Cardiac septum (tissue), 1 donor: ENCODE results near the gene CHD2. TPM values are rescaled to one million over a fixed set of nuclear protein-coding genes. Genes with fewer than 3 reads are reported as not detected.
"Not testable (repeated sequence)": the region's sequence is repeated elsewhere in the genome, so short reads cannot be mapped to it uniquely, and the experiment has no call there.

ENCODE experiments used
- DNase-seq: peaks from one replicate; pipeline ENCODE4 v3.0.0-alpha.2; 2020; ENCODE audit warnings: low spot score
- intact Hi-C: fragments of 100-400 bp; cut with DNase I; formaldehyde crosslinking; loops from one replicate; pipeline ENCODE4 v1.14.0; 2022
- total RNA-seq: library from RNA; stranded (reverse); fragmentation: NEBNext Ultra II Directional; extraction: Animal tissue kit (Norgen Biotek cat#: 25700); gene quantifications from one replicate; pipeline ENCODE4 v1.2.1, GENCODE V29; 2021
- donor health status: DM: no; HTN: no; CAD: no.

The CHD2 gene
- total RNA-seq, 1 donor from 2014 or later = 59.5 TPM

- intact Hi-C loops = loop anchor here (10.0 kb wide), 1 partner anchor 236 kb away; no protein-coding TSS in a partner anchor
- no peak for DNase-seq
These were observed 148.6 kb downstream of the CHD2 start for GRCh38 chr15:93048759-93049161.

GRCh38 chr15:93049233-93049632 lies 149.1 kb downstream of the CHD2 start:
- no peak for DNase-seq
- intact Hi-C loops = loop anchor here (10.0 kb wide), 1 partner anchor 236 kb away; no protein-coding TSS in a partner anchor

DNA sequence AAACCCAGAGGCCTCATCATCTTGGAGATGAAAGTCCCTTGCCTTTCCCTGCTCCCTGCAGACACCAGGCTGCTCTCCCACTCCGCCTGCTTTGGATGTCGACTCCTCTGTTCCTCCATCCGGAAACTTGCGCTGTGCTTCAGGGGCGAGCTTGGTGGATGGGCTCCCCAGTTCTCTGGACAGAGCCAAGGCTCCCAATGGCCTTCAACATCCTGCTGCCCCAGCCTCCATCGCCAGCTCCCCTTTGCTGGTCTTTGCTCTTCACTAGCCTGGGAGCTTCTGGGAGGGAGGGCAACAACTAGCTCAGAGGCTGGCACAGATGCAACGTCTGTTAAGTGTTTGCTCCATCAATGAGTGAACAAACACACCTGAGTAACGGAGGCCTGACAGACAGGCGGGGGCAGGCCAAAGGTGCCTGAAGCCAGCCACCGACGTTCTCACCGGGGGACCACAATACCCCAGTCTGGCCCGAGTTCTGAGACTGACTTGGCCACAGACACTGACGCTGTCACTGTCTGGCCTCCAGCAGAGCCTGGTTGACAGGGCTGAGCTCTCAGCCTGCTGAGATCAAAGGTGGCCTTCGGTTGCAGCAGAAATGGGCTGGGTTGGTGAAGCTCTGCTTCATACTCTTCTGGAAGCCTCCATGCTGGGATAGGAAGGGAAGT lies 149.9 kb downstream of the CHD2 start:
- no peak for DNase-seq
- intact Hi-C loops = loop anchor here (10.0 kb wide), 1 partner anchor 235 kb away; no protein-coding TSS in a partner anchor

GRCh38 chr15:93050648-93051047 lies 150.5 kb downstream of the CHD2 start:
- intact Hi-C loops = no loop called here
- DNase-seq = no peak

- DNase-seq = no peak
- intact Hi-C loops = no loop called here
These were observed 151.3 kb downstream of the CHD2 start for GRCh38 chr15:93051236-93052089.

DNA sequence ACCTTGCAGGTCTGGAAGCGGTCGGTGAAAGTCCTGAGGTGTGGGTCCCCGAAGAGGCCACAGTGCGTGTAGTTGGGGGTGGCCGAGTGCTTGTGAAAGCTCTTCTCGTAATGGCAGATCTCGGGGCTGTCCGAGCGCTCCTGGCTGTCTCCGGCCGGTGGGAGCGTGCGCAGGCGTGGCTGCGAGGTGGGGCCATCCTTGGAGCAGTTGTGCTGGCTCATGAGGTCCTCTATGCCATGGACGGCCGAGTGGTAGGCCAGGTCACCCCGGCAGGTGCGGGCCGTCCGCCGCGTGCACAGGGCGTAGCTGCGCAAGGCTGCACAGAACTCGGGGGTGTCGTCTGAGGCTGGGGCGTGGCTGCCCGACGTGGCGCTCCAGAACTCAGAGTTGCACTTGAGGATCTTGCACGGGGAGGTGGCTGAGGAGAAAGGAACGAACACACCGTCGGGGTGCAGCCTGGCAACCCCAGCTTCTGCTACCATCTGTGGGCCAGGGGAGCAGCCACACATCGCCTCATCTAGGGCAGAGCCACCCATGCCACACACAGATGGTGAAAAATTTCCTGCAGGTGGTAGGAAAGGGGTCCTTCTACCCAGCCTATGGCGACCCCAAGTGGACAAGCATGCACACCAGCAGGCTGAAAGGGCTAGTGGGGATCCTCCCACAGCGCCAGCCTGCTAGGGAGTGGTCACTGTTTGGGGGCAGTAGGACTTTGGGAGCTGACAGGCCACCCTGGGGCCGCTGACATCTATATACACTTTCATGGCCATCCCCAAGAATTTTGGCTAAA lies 152.2 kb downstream of the CHD2 start:
- intact Hi-C loops = no loop called here
- DNase-seq = no peak

- DNase-seq = no peak
- intact Hi-C loops = no loop called here
These were observed 155.1 kb downstream of the CHD2 start for GRCh38 chr15:93055211-93055610.

- intact Hi-C loops = no loop called here
- no peak for DNase-seq
These were observed 156.7 kb downstream of the CHD2 start for GRCh38 chr15:93056836-93057235.

DNA sequence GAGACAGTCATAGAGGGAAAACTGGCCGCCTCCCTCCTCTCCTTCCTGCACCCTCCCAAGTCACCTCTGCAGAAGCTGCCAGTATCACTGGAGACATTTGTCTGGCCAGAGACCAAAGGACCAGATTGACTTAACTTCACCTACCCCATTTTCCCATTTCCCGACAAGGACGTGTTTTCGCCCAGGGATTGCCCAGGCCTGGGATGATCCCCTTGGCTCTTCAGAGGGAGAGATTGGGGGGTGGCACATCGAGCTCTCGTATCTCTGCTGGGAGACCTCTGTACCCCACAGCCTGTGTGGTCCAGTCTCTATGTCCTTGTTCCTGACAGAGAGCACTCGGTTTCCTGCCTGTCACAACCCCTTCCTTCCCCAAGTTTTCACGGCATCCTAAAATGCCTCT lies 157.5 kb downstream of the CHD2 start:
- no peak for DNase-seq
- intact Hi-C loops = no loop called here

GRCh38 chr15:93058128-93058527 lies 158.0 kb downstream of the CHD2 start:
- no peak for DNase-seq
- intact Hi-C loops = no loop called here

- intact Hi-C loops = no loop called here
- no peak for DNase-seq
These were observed 158.8 kb downstream of the CHD2 start for GRCh38 chr15:93058904-93059427.

DNA sequence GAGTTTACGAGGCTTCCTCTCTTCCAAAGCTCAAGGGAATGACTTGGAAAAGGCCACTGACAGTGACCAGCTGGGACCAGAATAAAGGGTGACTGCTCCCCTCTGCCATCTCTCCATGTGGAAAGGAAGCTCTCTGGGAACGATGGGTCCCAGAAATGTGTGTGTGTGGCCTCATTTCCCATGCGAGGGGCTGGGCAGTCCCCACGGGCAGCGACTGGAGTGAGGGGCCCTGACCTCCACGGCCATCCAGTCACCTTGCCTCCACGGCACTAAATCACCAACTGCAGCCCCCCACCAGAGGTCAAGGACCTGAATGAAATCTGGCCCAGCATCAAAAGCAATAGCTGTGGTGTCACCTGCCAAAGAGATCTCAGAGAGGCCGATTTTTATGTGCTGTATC lies 159.3 kb downstream of the CHD2 start:
- no peak for DNase-seq
- intact Hi-C loops = no loop called here

DNA sequence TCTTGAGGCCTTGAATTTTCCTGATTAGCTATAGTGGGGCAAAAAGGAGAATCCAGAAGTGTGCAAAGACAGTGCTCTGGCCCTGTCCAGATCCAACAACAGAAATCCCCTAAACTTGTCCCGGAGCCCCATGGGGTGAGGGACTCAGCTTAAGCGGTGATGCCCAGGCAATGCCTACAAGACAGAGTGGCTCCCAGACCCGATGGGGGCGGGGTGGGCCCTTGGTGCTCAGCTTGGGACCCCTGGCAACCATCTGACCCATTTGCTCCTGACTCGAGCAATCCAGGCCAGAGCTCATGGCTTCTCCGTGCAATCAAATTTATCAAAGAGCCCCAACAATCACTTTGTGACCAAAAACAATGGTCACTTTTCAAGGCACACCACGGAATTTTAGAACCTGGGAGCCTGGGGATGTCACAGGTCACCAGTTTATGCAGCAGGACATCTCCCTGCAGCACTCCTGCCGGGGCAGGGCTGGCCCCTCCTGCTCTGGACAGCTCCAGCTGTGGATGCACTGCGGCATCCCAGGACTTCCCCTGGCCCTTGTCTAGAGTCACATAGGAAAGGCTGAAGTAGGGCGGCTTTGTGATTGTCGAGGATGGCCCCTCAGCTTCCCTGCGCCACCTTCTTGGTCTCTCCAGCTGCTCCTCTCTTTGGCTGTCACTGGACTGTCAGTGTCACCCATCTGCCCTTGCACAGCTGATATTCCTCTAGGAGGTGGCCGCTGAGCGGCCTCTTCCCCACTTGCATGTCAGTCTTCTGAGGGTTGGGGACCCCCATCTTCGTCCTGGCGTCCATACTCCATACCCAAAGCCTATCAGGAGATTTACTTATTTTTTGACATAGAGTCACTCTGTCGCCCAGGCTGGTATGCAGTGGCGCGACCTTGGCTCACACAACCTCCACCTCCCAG lies 160.5 kb downstream of the CHD2 start:
- no peak for DNase-seq
- intact Hi-C loops = no loop called here

- intact Hi-C loops, DNase-seq: not testable (repeated sequence)
These were observed 162.6 kb downstream of the CHD2 start for GRCh38 chr15:93062628-93063261.

DNA sequence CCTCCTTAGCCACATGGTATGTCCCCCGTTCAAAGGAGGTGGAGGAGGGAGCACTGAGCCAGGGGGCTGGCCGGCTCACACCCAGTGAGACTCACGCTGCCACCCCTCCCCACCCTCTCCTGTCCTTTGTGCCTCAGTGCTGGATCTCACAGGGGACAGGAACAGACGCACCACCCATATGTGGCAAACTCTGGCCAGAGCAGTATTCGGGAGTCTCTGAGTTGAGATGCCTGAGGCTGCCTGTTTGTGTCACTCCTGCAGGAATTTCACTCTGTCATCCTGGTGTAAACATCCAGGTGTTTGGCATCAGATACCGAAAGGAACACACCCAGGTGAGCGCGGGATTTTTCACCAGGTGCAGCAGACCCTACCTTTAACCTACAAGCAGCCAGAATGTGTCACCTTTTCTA lies 163.1 kb downstream of the CHD2 start:
- intact Hi-C loops = no loop called here
- DNase-seq = no peak

GRCh38 chr15:93063796-93064690 lies 163.9 kb downstream of the CHD2 start:
- no peak for DNase-seq
- intact Hi-C loops = no loop called here

DNA sequence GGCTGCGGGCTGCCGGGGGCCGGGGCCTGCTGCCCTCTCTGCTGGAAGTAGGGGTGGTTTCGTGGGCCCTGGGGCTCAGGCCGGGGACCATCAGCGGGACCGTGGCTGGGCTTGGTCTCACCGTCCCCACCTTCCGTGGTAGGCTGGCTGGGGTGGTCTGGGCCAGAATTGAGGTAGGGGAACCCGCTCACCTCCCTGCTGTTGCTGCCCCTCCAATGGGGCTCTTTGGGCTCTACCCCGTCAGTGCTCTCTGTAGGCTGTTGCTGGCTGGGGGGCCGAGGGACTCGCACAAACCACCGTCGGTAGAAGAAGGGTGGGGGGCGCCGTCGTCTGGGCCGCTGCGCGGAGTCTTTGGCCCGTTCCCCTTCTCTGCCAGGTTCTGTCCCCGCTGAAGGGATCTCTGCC lies 165.5 kb downstream of the CHD2 start:
- no peak for DNase-seq
- intact Hi-C loops = no loop called here
